OCI-LY7 (cell line): ENCODE results near the gene CRYGN. TPM values are rescaled to one million over a fixed set of nuclear protein-coding genes. Genes with fewer than 3 reads are reported as not detected.

Source experiments
- BruUV-seq: library from RNA; stranded (reverse); fragments of 400-500 nt; replicated peaks from 2 replicates; lab custom pipeline; 2021; lab: Mats Ljungman, UMichigan
- CTCF ChIA-PET: fragments of 300-600 bp; sonication (Branson Sonifier 250); formaldehyde crosslinking; loops from one replicate; lab custom pipeline; 2022; ENCODE audit warnings: antibody characterized with exemption; ENCODE audit not compliant: unreplicated experiment; lab: Charles Lee
- POLR2A ChIA-PET: fragments of 300-600 bp; sonication (Branson Sonifier 250); formaldehyde crosslinking; loops from one replicate; lab custom pipeline; 2022; ENCODE audit warnings: antibody characterized with exemption; lab: Charles Lee
- DNase-seq: peaks from one replicate; pipeline ENCODE4 v3.0.0-alpha.2; 2015; ENCODE audit warnings: low spot score
- H2AFZ ChIP-seq: fragments of 200-600 bp; sonication (generic), shearing (Covaris generic); 2 replicates; pipeline ENCODE4 v1.6.1; 2014; ENCODE audit warnings: mild to moderate bottlenecking, antibody characterized with exemption, low read length, moderate library complexity
- H3K27ac ChIP-seq: fragments of 200-600 bp; sonication (generic); 2 replicates; pipeline ENCODE4 v1.5.1; 2014; ENCODE audit warnings: mixed run types, low read depth, mild to moderate bottlenecking, moderate library complexity, low read length, inconsistent platforms; ENCODE audit not compliant: poor library complexity, severe bottlenecking
- H3K36me3 ChIP-seq: fragments of 200-600 bp; sonication (generic); 2 replicates; pipeline ENCODE4 v1.6.1; 2014; ENCODE audit warnings: mild to moderate bottlenecking, antibody characterized with exemption, low read length, moderate library complexity, mixed read lengths; ENCODE audit not compliant: insufficient read depth
- H3K4me1 ChIP-seq: fragments of 200-600 bp; sonication (generic); 2 replicates; pipeline ENCODE4 v1.5.1; 2014; ENCODE audit warnings: mild to moderate bottlenecking, low read length; ENCODE audit not compliant: insufficient read depth, poor library complexity, severe bottlenecking
- H3K4me2 ChIP-seq: fragments of 200-600 bp; sonication (generic); 2 replicates; pipeline ENCODE4 v1.6.1; 2014; ENCODE audit warnings: mild to moderate bottlenecking, low read length
- H3K4me3 ChIP-seq: fragments of 200-600 bp; sonication (generic); 2 replicates; pipeline ENCODE4 v1.5.1; 2014; ENCODE audit warnings: mild to moderate bottlenecking, low read depth, low read length; ENCODE audit not compliant: poor library complexity, severe bottlenecking
- H3K79me2 ChIP-seq: fragments of 200-600 bp; sonication (generic); 2 replicates; pipeline ENCODE4 v1.6.1; 2016; ENCODE audit warnings: low read depth, mild to moderate bottlenecking, low read length, moderate library complexity, mixed read lengths; ENCODE audit not compliant: insufficient read depth
- H3K9me2 ChIP-seq: fragments of 200-600 bp; sonication (generic); 2 replicates; pipeline ENCODE4 v1.6.1; 2016; ENCODE audit warnings: mild to moderate bottlenecking, low read length, mixed read lengths; ENCODE audit not compliant: insufficient read depth
- H3K9me3 ChIP-seq: fragments of 200-600 bp; sonication (generic); 2 replicates; pipeline ENCODE4 v1.6.1; 2014; ENCODE audit warnings: mild to moderate bottlenecking, mixed run types, low read length, mixed read lengths
- H4K20me1 ChIP-seq: fragments of 200-600 bp; sonication (generic); 2 replicates; pipeline ENCODE4 v1.6.1; 2014; ENCODE audit warnings: mild to moderate bottlenecking, antibody characterized with exemption, low read length, moderate library complexity, mixed read lengths; ENCODE audit not compliant: insufficient read depth
- EZH2phosphoT487 ChIP-seq: fragments of 200-600 bp; sonication (generic); IDR thresholded peaks from 2 replicates; pipeline ENCODE4 v1.6.1; 2018; ENCODE audit warnings: low read depth, borderline replicate concordance, mild to moderate bottlenecking, mixed run types, antibody characterized with exemption, low read length, moderate library complexity, mixed read lengths
- intact Hi-C: fragments of 100-400 bp; cut with micrococcal nuclease; formaldehyde crosslinking; loops from one replicate; pipeline ENCODE4 v1.10.0; 2022; ENCODE audit not compliant: unreplicated experiment
- total RNA-seq, 2 experiments: library from RNA; depleted of rRNA in 1 of 2; stranded (reverse); fragments of >200 nt in 1 of 2; shearing (Covaris generic) in 1 of 2; gene quantifications; 2 replicates each; pipeline ENCODE4 v1.2.3, GENCODE V29; 2014 to 2022
- TF ChIP-seq, protein P1 (sequence below): fragments of 200-600 bp; sonication (generic); conservative IDR thresholded peaks from 2 replicates; pipeline ENCODE4 v1.5.1; 2014; ENCODE audit warnings: mild to moderate bottlenecking, antibody characterized with exemption, low read length, moderate library complexity, mixed read lengths

CRYGN gene
- total RNA-seq, 2 experiments from 2014 or later, result 0.09 TPM; not detected in 1

DNA sequence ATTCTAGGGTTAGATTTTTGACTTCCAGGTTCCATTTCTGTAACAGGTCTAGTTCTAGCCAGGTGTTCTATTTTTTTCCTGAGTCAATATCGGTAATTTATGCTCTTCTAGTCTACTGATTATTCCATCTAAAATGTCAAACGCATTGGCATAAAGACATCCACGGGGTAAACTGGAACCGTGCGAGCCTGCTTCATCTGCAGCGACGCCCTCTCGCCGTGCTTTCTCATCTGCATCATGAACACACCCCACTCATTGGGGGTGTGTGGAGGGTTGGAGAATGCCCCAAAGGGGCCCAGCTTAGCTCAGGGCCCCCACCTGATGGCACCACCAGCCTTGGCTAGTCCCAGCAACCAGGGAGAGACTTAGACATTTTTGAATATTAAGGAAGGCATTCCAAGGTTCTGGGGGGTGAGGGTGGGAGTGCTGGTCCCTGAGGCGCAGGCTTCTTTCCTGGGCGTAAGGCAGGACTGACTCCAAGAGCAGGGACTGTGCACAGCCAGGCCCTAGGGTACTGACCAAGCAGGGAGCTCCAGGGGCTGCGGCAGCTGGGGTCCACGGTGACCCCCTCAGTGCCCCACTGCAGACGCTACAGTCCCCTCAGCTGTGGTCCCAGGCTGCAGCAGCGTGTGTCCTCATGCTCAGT, 12.9 kb upstream of the CRYGN start:
- DNase-seq, result no peak
- Histone ChIP-seq H3K9me3 (no peaks in the 10 kb centered on the region), H3K9me2 (no peaks in the 10 kb centered on the region), H3K27ac (no peak overlapping the region), H3K4me3 (no peak overlapping the region), H2AFZ (no peak overlapping the region), H3K4me1 (no peaks in the 10 kb centered on the region), H3K79me2 (no peaks in the 10 kb centered on the region), H3K36me3 (no peaks in the 10 kb centered on the region), H4K20me1 (no peaks in the 10 kb centered on the region), H3K4me2 (no peak overlapping the region)
- TF ChIP-seq, protein P1, sequence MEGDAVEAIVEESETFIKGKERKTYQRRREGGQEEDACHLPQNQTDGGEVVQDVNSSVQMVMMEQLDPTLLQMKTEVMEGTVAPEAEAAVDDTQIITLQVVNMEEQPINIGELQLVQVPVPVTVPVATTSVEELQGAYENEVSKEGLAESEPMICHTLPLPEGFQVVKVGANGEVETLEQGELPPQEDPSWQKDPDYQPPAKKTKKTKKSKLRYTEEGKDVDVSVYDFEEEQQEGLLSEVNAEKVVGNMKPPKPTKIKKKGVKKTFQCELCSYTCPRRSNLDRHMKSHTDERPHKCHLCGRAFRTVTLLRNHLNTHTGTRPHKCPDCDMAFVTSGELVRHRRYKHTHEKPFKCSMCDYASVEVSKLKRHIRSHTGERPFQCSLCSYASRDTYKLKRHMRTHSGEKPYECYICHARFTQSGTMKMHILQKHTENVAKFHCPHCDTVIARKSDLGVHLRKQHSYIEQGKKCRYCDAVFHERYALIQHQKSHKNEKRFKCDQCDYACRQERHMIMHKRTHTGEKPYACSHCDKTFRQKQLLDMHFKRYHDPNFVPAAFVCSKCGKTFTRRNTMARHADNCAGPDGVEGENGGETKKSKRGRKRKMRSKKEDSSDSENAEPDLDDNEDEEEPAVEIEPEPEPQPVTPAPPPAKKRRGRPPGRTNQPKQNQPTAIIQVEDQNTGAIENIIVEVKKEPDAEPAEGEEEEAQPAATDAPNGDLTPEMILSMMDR, result no peak
- no peak for TF ChIP-seq EZH2phosphoT487
- BruUV-seq, result no TSS peak
- intact Hi-C loops, result no loop called here
- POLR2A ChIA-PET, result interaction anchor here (0.6 kb wide), 1 partner anchor 84 kb away, joined by 3 read pairs; no protein-coding TSS in a partner anchor
- CTCF ChIA-PET, result no interaction called here

DNA sequence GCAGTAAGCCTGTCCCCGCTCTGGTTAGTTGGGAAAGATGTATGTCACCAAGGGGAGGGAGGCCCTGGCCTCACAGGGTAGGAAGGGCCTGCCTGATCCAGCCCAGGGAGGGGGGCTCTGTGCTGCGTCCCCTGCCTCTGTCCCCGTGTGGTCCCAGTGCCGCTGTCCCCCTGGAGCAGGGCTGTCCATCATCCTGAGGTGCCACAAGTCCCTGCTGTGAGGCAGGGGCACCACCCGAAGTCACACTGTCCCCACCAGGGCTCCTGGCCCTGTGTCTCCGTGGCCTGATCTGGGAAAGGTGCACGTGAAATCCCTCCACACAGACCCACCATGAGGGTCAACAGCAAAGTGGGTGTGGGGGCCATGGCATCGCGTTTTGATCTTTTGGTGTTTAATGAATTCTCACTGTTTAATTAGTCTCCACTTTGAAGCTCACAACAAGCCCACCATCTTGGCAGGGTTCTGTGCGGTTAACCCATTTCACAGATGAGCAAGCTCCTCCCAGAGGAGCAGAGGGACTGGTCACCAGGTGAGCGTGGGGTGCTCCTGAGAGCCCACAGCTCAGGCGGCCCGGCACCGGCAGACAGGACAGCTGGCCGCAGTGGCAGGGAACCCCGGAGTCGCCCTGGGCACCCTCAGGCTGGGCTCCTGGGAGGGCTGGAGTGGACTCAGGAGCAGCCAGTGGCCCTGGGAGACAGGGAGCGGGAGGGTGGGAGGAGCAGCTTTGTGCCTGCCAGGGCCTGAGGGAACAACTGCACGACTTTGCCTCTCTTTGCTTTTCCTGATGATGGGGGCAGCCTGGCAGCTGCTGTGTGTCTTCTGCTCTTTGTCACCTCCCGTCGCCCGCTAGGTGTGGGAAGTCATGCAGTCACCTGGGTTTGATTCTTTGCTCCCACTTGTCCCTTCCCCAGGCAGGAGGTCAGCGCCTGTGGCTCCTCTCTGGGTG, 12.0 kb upstream of the CRYGN start:
- intact Hi-C loops, result no loop called here
- no peaks in the 10 kb centered on the region for H3K36me3 ChIP-seq
- POLR2A ChIA-PET, result interaction anchor here (0.6 kb wide), 2 partner anchors 84 to 92 kb away, joined by 3 to 4 read pairs; no protein-coding TSS in a partner anchor
- H3K4me3 ChIP-seq, result no peak overlapping the region
- H3K9me2 ChIP-seq, result no peaks in the 10 kb centered on the region
- DNase-seq, result no peak
- no peak overlapping the region for H2AFZ ChIP-seq
- TF ChIP-seq, protein P1, result no peak
- TF ChIP-seq EZH2phosphoT487, result no peak
- H3K9me3 ChIP-seq, result no peaks in the 10 kb centered on the region
- no peaks in the 10 kb centered on the region for H3K79me2 ChIP-seq
- H3K27ac ChIP-seq, result no peak overlapping the region
- H3K4me2 ChIP-seq, result no peak overlapping the region
- CTCF ChIA-PET, result no interaction called here
- no TSS peak for BruUV-seq
- no peaks in the 10 kb centered on the region for H3K4me1 ChIP-seq
- H4K20me1 ChIP-seq, result no peaks in the 10 kb centered on the region
